Measurements from ENCODE around the gene PNO1.

PNO1 gene

GRCh38 chr2:68155618-68156017, 2.1 kb upstream of the PNO1 start:
- no peak overlapping the region for H3K4me3 ChIP-seq (ENCODE audit: low read depth, low read length)
- no peak for TF ChIP-seq CTCF (conservative IDR thresholded peaks at IDR 0.05; ENCODE audit: low read depth, low read length)
- DNase-seq (ENCODE audit: low read depth), result no peak

GRCh38 chr2:68156419-68156818, 1.3 kb upstream of the PNO1 start:
- no peak for DNase-seq (ENCODE audit: low read depth)
- H3K4me3 ChIP-seq (ENCODE audit: low read depth, low read length), result peak overlapping the region; percentile 92
- TF ChIP-seq CTCF (conservative IDR thresholded peaks at IDR 0.05; ENCODE audit: low read depth, low read length), result no peak

GRCh38 chr2:68157002-68157401, 686 bp upstream of the PNO1 start:
- peak; percentile 5 for TF ChIP-seq CTCF (conservative IDR thresholded peaks at IDR 0.05; ENCODE audit: low read depth, low read length)
- H3K4me3 ChIP-seq (ENCODE audit: low read depth, low read length), result peak overlapping the region; percentile 92
- peak; percentile 37 for DNase-seq (ENCODE audit: low read depth)

- DNase-seq (ENCODE audit: low read depth), result no peak
- peak overlapping the region; percentile 92 for H3K4me3 ChIP-seq (ENCODE audit: low read depth, low read length)
- TF ChIP-seq CTCF (conservative IDR thresholded peaks at IDR 0.05; ENCODE audit: low read depth, low read length), result no peak
Measured at GRCh38 chr2:68158134-68158447, 403 bp downstream of the PNO1 start.

- TF ChIP-seq CTCF (conservative IDR thresholded peaks at IDR 0.05; ENCODE audit: low read depth, low read length), result no peak
- no peak overlapping the region for H3K4me3 ChIP-seq (ENCODE audit: low read depth, low read length)
- no peak for DNase-seq (ENCODE audit: low read depth)
Measured at GRCh38 chr2:68163641-68164040, 6.0 kb downstream of the PNO1 start.

GRCh38 chr2:68167186-68167585, 9.5 kb downstream of the PNO1 start:
- no peak overlapping the region for H3K4me3 ChIP-seq (ENCODE audit: low read depth, low read length)
- no peak for TF ChIP-seq CTCF (conservative IDR thresholded peaks at IDR 0.05; ENCODE audit: low read depth, low read length)
- peak; percentile 47 for DNase-seq (ENCODE audit: low read depth)

- H3K4me3 ChIP-seq (ENCODE audit: low read depth, low read length), result no peak overlapping the region
- peak; percentile 15 for DNase-seq (ENCODE audit: low read depth)
- no peak for TF ChIP-seq CTCF (conservative IDR thresholded peaks at IDR 0.05; ENCODE audit: low read depth, low read length)
Measured at GRCh38 chr2:68169308-68169707, 11.6 kb downstream of the PNO1 start.

All from choroid plexus epithelial cell (primary cell).